PFSK-1 (cell line): ENCODE results near the gene SSU72.

Source experiments
- POLR2AphosphoS5 ChIP-seq: IDR thresholded peaks from 2 replicates; pipeline ENCODE4 v1.6.1; 2012; ENCODE audit warnings: low read depth, mild to moderate bottlenecking, control low read depth, low read length, moderate library complexity
- TAF1 ChIP-seq: IDR thresholded peaks from 2 replicates; pipeline ENCODE4 v1.6.1; 2012; ENCODE audit warnings: low read length, control low read depth, borderline replicate concordance; ENCODE audit not compliant: insufficient read depth
- TF ChIP-seq, protein P1 (sequence below), 2 experiments: IDR thresholded peaks; 2 replicates each; pipeline versions ENCODE4 v1.6.1 to v1.8.0; 2011 to 2012; ENCODE audit warnings: low read depth in 2 of 2, low read length in 2 of 2, control low read depth in 1 of 2, inconsistent platforms in 1 of 2, mild to moderate bottlenecking in 1 of 2, moderate library complexity in 1 of 2; ENCODE audit not compliant: insufficient read depth in 1 of 2

DNA sequence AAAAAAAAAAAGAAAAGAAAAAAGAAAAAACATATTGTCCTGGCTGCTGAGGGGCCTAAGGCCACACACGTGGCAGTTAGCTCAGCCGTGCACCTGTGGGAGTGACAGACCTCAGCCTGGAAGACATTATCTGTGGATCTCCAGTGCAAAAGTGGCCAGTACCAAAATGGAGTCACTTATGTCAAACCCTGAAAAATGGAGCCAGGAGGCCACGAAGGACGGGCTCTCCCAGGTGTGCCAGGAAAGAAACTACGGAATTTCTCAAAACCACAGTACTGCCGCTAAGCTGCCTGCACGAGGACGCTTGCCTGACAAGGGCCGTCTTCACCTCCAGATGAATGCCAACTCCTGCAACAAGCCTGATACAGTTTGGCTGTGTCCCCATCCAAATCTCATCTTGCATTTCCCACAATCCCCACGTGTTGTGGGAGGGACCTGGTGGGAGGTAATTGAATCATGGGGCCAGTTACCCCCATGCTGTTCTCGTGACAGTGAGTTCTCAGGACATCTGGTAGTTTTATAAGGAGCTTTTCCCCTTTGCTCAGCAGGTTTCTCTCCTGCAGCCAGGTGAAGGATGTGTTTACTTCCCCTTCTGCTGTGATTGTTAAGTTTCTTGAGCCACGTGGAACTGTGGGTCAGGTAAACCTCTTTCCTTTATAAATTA, 35.3 kb upstream of the SSU72 start:
- TF ChIP-seq POLR2AphosphoS5 (no peak), TAF1 (no peak)
- TF ChIP-seq, protein P1, sequence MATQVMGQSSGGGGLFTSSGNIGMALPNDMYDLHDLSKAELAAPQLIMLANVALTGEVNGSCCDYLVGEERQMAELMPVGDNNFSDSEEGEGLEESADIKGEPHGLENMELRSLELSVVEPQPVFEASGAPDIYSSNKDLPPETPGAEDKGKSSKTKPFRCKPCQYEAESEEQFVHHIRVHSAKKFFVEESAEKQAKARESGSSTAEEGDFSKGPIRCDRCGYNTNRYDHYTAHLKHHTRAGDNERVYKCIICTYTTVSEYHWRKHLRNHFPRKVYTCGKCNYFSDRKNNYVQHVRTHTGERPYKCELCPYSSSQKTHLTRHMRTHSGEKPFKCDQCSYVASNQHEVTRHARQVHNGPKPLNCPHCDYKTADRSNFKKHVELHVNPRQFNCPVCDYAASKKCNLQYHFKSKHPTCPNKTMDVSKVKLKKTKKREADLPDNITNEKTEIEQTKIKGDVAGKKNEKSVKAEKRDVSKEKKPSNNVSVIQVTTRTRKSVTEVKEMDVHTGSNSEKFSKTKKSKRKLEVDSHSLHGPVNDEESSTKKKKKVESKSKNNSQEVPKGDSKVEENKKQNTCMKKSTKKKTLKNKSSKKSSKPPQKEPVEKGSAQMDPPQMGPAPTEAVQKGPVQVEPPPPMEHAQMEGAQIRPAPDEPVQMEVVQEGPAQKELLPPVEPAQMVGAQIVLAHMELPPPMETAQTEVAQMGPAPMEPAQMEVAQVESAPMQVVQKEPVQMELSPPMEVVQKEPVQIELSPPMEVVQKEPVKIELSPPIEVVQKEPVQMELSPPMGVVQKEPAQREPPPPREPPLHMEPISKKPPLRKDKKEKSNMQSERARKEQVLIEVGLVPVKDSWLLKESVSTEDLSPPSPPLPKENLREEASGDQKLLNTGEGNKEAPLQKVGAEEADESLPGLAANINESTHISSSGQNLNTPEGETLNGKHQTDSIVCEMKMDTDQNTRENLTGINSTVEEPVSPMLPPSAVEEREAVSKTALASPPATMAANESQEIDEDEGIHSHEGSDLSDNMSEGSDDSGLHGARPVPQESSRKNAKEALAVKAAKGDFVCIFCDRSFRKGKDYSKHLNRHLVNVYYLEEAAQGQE (IDR thresholded peaks at IDR 0.05; ENCODE audit: insufficient read depth in 1 of 2, low read depth in 2 of 2, low read length in 2 of 2), result no peak
